OCI-LY7 (cell line): ENCODE data around the gene QSER1.

ENCODE experiments used
- EZH2phosphoT487 ChIP-seq: fragments of 200-600 bp; sonication (generic); IDR thresholded peaks from 2 replicates; pipeline ENCODE4 v1.6.1; 2018; ENCODE audit warnings: low read depth, borderline replicate concordance, mild to moderate bottlenecking, mixed run types, antibody characterized with exemption, low read length, moderate library complexity, mixed read lengths
- TF ChIP-seq, protein P1 (sequence below): fragments of 200-600 bp; sonication (generic); conservative IDR thresholded peaks from 2 replicates; pipeline ENCODE4 v1.5.1; 2014; ENCODE audit warnings: mild to moderate bottlenecking, antibody characterized with exemption, low read length, moderate library complexity, mixed read lengths

DNA sequence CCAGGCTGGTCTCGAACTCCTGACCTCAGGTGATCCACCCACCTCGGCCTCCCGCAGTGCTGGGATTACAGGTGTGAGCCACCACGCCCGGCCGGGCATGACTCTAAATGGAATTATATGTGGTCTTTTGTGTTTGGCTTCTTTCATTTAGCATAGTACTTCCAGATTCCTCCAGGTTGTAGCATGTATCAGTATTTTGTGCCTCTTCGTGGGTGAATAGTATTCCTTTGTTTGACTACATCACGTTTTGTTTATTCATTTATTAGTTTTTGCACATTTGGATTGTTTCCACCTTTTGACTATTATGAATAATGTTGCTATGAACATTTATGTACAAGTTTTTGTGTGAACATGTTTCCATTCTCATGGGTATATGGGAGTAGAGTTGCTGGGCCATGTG lies 24.4 kb downstream of the QSER1 start:
- TF ChIP-seq, protein P1, sequence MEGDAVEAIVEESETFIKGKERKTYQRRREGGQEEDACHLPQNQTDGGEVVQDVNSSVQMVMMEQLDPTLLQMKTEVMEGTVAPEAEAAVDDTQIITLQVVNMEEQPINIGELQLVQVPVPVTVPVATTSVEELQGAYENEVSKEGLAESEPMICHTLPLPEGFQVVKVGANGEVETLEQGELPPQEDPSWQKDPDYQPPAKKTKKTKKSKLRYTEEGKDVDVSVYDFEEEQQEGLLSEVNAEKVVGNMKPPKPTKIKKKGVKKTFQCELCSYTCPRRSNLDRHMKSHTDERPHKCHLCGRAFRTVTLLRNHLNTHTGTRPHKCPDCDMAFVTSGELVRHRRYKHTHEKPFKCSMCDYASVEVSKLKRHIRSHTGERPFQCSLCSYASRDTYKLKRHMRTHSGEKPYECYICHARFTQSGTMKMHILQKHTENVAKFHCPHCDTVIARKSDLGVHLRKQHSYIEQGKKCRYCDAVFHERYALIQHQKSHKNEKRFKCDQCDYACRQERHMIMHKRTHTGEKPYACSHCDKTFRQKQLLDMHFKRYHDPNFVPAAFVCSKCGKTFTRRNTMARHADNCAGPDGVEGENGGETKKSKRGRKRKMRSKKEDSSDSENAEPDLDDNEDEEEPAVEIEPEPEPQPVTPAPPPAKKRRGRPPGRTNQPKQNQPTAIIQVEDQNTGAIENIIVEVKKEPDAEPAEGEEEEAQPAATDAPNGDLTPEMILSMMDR, result no peak
- no peak for TF ChIP-seq EZH2phosphoT487
